IPS-NIHi11 (cell line): ENCODE results near the gene LDB2.

Experiments used
- DNase-seq: peaks from one replicate; pipeline ENCODE4 v3.0.0; 2012; ENCODE audit warnings: mixed read lengths, low spot score

Gene LDB2

GRCh38 chr4:16483540-16483939 is 414.9 kb downstream of the LDB2 start:
- DNase-seq = no peak

GRCh38 chr4:16480011-16480410 is 418.4 kb downstream of the LDB2 start:
- DNase-seq = no peak

- DNase-seq = no peak
These were observed 425.9 kb downstream of the LDB2 start for GRCh38 chr4:16472537-16472936.

GRCh38 chr4:16467061-16467460 is 431.4 kb downstream of the LDB2 start:
- DNase-seq = no peak

GRCh38 chr4:16466581-16466980 is 431.9 kb downstream of the LDB2 start:
- no peak for DNase-seq

GRCh38 chr4:16464651-16465050 is 433.8 kb downstream of the LDB2 start:
- DNase-seq = no peak

GRCh38 chr4:16462656-16463055 is 435.8 kb downstream of the LDB2 start:
- no peak for DNase-seq

GRCh38 chr4:16461362-16461761 is 437.1 kb downstream of the LDB2 start:
- DNase-seq = no peak

GRCh38 chr4:16457944-16458343 is 440.5 kb downstream of the LDB2 start:
- DNase-seq = no peak
